Ramos (cell line): ENCODE results near the gene ASCL2.

Source experiments
- in situ Hi-C: fragments of 300-500 bp; cut with MboI; formaldehyde crosslinking; loops from one replicate; pipeline ENCODE4 v1.14.3; 2022; ENCODE audit warnings: low sequenced_read_pairs; ENCODE audit not compliant: unreplicated experiment

Gene ASCL2

DNA sequence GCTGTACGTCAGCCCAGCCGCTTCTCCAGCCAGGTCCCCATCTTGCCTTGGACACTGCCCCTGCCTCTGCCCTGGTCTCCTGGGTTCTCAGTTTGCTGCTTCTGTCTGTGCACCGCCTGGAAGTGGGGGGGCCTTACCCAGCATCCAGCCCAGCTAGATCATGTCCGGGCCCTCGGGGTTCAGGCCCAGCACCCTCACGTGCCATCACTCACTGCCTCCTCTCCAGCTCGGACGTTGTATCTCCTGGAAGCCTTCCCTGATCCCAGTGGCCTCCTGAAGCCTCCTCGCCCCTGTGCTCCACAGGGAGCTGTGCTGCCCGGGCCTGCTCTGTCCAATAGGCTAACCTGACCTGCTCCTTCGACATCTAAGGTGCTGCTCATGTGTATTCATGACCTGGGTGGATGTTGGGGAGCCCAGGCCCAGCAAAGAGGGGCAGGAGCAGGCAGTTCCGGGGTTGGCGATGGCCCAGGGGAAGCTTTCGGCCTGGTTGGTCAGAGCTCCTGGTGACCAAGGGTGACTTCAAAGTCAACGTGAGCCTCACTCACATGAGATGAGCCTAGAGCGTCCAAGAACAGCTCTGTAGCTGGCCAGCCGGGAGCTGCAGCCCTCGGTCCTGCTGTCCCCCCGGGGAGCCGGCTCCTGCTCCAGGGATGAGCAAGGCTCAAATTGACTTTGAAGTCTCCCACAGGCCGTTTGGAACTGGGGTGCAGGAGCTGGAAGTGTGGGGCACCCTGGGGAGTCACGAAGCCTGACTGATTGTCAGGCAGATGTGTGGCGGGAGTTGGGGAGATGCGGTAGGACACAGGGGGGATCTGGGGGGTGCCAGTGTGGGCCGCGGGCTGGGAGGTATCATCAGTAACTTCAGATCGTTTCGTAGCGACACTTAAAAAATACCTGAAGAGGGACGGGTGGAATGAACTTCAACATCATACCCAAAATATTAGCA, 5.2 kb upstream of the ASCL2 start:
- in situ Hi-C loops, result no loop called here

DNA sequence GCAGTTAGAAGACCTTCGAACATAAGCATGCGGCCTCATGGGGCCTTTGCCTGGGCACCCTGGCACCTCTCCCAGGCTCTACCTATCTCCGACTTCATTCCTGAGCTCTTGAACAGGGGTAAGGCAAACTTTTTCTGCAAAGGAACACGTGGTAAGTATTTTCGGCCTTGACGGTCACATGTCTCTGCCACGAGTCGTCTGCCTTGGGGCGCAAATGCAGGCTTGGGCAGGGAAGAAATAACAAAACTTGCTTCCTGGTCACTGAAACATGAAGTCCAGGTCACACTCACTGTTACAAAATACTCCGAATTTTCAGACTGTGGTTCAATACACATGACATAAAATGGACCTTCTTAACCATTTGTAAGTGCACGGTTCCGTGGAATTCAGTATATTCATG, 3.4 kb upstream of the ASCL2 start:
- in situ Hi-C loops, result no loop called here

DNA sequence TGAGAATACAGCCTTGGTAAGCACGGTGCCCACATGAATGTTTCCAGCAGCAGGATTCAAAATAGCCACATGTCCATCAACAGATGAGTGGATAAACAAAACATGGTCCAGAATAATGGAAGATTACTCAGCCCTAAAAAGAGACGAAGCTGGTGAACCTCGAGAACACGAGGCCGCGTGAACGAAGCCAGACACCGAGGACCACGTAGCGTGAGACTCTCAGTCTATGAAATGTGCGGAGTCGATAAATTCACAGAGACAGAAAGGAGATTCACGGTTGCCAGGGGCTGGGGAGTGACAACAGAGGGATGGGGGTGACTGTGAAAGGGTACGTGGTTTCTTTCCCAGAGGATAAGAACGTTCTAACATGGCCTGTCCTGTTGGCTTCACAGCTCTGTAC, 2.9 kb upstream of the ASCL2 start:
- in situ Hi-C loops, result no loop called here

DNA sequence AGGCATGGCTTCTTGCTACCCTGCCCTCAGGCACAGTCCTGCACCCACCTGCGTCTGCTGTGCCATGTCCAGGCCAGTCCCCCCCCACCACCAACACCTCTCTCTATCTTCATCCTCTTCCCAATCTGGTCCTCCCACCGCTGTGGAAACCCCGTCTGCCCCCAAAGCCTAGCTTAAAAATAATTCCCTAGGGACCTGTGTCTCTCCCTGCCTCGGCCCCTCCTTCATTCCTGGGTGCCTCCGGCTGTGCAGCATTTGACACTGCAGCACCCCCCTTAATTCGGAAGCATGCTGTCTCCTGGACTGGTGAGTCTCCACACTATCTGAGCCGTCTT, 2.5 kb upstream of the ASCL2 start:
- in situ Hi-C loops, result no loop called here

DNA sequence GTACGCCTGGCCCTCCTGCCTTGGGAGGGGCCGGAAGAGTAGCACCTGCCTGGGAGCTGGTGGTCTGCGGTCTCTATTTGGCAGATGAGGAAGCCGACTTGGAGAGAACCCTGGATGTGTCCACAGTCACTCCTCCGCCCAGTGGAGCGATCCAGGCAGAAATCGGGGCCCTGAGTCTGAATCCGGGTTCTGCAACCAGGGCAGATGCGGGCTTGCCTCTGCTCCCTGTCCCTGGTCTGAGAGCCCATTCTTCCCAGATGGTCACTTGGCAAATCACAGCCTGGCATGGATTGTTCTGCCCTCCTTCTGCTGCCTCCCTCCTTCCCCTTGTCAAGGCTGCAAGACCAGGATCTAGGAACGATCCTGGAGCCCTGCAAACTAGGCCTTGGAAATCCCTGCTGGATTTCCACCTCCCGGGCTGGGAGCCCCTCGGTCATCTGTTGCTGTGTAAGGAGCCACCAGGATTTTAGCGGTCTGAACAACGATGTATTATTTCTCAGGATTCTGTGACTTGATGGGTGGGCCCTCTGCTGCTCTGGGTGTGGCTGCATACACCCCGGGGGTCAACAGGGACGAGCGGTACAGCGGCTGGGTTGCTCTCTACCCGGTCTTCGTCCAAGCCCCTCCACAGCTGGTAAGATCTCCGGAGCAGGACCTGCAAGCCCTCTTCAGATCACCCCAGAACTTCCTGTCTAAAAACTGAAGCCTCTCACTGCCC, 2.0 kb upstream of the ASCL2 start:
- in situ Hi-C loops, result no loop called here

DNA sequence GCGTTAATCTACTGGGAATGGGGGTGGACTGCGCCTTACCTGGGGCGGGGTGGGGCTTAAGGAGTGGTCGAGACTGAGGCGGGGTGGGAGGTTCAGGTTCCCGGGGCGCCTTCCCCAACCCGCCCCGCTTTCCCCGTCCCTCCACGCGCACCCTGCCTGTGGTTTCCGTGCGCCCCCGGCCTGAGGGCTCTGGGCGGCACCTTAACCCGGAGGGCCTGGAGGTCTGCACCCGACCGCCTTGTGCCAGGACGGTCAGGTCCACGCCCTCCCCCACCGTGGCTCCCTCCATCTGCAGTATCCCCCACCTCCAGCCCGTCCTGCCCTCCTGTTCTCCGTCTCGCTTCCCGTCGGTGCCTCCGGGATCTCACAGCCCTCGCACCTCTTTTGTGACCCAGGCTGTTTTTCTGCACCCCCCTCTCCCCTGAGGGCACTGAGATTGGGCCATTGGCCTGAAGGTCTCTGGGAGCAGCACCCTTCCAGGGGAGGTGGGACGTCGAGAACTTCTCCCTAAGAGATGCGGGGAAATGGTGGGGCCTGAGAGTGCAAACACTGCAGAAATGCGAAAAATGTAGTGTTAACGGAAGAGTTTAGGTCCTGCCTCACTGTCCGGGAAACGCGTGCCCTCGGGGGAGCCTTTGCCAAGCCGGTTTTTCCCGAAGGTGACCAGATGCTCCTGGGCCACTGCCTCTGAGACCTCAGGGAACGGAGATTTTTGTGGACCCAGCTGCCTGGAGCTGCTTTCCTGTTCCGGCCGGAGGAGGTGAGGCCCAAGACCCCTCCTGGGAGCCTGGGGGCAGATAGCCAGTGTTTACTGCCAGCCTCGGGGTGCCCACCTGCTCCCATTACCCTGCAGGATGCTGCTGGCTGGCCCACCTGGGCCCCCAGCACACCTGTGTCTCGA, 1.2 kb upstream of the ASCL2 start:
- in situ Hi-C loops, result no loop called here

DNA sequence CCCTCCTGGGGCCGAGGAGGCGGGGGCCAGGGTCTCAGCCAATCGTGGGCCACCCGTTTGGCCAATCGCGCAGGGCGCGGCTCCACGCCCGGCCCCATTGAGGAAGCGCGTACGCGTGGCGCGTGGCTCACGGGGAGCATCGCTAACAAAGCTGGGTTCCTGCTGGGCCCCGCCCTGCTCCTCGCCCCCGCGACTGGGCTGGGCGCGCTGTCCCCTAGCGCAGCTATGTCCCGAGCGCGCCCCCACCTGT, 614 bp upstream of the ASCL2 start:
- in situ Hi-C loops, result no loop called here

DNA sequence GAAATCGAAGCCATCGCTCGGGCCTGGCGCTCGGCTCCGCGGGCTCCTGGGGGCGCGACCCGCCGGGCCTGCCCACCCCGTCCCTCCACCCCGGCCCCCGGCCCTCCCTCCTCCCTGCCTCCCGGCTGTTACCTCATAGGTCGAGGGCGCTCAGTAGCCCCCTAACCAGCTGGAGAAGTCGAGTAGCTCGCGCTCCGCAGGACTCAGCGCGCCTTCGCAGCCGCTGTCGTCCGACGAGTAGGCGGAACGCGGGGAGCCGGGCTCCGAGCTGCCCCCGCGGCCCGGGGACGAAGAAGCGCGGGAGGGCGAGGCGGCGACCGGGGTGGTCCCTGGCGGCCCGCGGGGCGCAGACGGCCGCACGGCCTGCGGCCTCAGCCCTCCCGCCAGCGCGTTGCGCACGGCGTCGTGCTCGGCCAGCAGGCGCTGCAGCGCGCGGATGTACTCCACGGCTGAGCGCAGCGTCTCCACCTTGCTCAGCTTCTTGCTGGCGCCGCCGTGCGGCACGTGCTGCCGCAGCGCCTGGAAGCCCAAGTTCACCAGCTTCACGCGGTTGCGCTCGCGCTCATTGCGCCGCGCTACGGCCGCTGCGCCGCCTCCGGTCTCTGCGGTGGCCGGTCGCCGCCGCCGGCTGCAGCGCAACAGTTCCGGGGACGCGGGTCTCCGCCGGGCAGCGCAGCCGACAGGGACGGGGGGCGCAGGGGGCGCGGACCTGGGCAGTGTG, 627 bp downstream of the ASCL2 start:
- in situ Hi-C loops, result no loop called here

DNA sequence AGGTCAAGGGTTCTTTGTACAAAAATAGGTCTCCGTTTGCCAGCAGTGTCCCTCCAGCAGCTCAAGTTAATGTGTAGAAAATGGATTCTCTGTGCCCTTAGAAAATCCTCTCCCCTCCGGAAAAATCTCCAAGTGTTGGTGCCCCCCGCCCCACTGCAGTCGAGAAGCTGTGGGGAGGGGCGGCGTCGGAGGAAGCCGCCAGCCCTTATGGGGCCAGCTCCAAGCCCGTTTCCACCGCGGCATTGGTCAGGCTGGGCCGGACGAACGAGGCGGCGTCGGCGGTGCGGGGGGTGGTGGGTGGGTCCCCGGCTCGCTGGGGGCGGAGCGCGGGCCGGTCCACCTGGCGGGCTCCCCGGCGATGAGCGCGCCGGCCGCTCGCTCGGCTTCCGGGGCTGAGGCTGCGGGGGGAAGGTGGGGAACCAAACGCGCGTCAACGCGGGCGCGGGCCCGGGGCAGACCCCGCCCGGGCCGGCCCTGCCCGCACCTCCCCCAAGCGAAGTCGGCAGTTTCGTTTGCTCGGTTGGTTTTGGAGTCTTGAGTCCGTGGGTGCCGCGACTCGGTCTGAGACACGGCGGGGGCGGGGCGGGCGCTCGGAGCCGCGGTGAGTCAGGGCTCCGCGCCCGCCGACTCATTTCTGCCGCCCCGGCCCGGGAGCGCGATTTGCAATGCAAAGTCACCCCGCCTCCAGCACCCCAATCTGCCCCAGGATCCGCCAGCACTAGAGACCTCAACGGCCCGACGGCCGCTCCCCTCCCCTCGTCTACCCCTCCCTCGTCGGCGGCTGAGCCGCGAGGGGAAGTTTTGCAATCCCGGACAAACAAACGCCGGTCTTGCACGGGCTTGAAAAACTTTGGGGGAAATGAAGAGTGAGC, 1.4 kb downstream of the ASCL2 start:
- in situ Hi-C loops, result no loop called here

DNA sequence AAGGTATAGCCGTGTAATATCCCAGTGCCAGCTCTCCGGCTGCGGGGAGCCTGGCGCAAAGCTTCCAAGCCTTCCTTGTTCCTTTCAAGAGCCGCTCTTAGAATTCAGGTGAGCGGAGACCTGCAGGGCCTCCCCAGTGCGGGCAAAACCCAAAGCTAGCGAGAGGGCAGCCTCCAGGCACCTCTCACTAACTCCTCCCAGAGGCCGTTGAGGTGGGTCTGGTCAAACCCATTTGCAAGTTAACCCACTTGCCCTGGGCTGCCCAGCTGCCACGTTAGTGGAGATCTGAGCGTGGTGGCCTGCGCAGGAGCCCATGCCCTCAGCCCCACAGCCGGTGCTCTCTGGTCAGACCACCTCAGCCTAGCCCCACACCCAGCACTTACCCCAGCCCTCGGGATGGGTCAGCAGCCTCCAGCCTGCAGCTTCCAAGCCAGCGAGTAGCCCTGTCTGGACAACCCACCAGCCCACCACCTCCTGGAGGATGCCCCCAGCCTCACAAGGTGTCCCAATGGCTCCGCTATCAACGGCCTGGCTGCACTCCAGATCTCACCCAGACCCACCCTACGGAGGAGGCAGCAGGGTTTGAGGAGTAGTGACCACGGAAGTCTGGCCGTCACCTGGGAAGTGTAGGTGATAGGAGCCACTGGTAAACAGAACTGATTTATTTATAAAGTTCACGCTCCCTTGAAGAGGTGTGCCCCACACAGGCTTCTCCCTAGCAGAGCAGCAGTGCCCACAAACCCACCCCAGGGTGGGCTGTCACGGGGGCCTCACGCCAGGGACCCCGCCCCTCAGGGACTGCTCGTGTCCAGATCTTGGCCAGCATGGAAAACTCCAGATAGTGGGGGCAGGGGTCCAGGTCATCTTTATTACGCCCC, 2.3 kb downstream of the ASCL2 start:
- in situ Hi-C loops, result no loop called here

DNA sequence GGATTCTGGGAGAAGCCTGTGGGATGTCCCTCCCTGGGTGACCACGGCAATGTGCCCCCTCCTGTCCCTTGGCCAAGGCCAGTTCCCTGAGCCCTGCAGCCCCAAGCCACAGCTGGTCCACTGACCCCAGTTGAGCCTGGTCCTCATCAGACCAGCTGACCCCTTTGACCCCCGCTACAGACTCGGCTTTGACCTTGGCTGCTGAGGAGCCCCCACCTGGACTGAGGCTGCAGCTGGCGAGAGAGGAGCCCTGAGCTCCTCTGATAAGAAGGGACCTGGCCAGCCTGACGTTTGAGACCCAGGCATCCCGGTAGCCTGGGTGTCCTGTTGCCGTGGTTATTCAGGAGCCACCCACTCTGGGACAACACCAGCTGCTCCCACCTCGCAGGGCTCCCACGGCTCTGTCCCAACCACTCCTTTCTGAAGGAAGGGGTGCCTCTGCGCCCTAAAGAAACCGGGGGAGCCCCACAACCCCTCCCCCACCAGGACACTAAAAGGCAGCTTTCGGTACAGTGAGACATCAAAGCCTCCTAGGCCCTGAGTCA, 3.0 kb downstream of the ASCL2 start:
- in situ Hi-C loops, result no loop called here

DNA sequence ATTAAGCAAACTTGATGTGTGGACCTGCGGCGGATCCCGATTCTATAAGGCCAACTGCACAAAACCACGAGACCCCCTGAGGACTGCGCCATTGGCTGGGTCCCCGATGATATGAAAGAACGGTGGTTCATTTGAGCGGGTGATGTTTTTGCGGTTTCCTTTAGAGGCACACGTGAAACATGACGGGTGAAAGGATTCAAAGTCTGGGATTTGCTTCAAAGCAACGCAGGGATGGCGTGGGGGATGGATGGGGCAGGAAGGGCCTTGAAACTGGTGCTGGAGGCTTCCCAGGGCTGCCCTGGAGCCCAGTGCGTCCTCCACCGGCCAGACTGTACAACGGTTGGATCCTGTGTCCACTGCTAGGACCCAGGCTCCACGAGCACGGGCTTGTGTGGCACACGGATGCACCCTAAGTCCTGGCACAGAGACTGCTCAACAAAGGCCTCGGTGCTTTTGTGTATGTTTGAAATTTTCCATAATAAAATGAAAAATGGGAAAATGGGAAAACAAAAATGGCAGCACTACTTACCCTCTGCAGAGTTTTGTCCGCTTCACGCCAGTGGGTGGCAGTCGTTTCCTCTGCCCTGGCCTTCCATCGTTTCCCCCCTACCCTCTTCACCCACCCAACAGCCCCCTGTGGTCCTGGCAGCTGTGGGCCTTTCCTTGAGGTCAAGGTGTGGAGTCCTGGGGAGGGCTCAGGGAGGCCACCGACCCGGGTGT, 3.6 kb downstream of the ASCL2 start:
- in situ Hi-C loops, result no loop called here

DNA sequence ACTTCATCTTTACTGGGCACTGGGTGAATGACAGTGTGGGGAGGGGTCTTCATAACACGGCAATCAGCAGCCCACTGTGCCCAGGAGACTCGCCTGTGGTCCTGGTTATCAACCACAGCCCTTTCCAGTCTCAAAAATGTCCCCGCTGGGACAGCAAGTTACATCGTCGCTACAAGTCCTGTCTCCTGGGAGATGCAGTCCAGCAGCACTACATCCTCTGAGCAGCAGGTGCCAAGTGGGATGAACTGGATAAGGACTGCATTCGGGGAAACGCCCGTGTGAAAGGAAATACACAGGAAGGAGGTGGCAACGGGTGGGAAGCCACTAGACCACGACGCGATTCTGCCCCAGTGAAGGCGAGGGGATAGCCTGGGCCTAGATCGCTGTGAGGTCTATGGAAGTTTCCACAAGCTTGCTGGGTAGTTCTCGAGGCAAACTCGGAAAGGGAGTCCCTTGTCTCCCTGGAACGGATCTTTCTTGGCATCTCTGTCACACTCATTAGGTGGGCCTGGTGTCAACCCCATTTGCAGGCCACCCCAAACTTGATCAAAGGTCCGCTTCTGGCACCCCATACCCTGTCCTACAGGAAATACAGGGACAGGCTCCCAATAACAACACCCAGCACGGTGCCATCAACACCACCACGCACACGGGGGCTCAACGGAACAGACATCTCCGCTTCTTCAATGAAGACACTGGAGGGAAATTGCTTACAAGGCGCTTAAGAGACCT, 4.4 kb downstream of the ASCL2 start:
- in situ Hi-C loops, result no loop called here

DNA sequence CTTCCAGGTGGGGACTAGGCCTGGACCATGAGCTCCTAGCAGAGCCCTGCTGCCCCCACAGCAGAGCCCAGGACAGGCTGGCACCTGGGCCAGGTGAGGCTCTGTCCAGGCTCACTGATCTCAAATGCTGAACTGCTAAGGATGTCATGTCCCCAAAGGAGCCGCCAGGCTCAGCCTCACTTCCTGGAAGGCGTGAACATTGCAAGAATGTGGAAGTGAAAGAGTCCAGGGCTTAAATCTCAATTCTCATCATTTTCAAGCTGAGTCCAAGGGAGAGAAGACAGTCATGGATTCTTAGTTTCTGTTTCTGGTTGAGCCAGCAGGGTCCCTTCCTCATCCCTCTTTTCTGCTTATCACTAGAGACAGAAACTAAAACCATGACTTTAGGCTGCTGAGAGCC, 5.0 kb downstream of the ASCL2 start:
- in situ Hi-C loops, result no loop called here

DNA sequence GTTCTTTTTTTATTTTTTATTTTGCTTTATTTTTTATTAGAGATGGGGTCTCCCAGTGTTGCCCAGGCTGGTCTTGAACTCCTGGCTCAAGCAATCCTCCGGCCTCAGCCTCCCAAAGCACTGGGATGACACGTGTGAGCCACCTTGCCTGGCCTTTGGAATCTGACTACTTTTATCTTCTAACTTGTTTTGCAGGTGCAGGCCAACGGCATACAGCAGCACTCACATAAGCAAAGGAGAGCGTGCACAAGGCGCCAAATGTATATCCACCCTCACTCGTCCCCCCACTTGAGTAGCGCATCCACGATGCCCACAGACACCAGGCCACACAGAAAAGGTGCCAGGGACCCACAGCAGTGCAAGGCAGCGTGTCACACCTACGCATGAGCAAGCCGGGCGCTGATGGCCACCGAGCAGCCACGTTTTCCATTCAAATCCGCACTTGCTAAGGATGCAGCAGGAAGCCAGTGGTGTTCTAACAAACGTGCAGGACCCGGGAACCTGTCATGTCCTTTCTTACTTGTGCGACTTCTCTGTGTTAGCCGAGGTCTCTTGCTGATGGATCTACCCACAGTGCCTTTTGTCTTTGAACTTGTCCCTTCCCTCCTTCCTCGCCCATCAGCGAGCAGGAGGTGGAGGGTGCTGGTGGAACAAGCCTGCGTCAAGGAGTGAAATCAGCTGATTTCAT, 5.9 kb downstream of the ASCL2 start:
- in situ Hi-C loops, result no loop called here

DNA sequence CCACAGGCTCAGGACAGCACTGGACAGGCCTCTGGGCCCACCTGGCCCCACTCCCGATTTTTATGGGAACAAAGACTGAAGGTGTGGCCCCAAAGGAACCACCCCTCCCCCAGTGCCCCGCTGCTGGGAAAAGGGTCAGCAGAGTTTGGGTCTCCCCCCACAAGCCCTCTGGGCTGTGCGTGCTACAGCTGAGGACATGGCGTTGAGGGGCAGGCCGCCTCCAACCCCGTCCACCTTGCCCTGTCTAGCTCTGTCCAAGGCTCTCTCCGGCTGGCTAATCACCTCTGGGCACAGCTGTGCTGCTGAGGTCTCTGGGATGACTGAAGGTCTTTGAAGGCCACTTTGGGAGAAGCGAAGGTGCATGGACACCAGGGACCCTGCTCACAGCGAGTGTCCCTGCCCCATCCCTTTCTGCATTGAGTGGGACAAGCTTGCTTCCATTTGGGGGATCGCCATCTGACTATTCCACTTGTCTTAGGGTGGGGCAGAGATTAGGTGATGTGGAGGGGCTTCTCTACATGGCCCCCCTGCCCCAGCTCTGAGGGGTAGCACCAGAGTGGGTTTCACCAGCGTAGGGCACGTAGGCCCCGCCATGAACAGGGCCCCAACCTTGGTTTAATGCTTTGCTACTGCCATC, 6.5 kb downstream of the ASCL2 start:
- in situ Hi-C loops, result no loop called here
